CD4-positive, alpha-beta T cell (primary cell): Measurements from ENCODE around the gene SOST. TPM values are rescaled to one million over a fixed set of nuclear protein-coding genes. Genes with fewer than 3 reads are reported as not detected.
A peak's percentile ranks its signal among the peaks of the same experiment; 100 is the strongest.

ENCODE experiments used
- ATAC-seq: fragments of 200-7000 bp; cut with Tn5 transposase; one replicate; pipeline ENCODE4 v1.10.0; 2022; ENCODE audit warnings: mild to moderate bottlenecking; ENCODE audit not compliant: poor library complexity
- CTCF ChIA-PET: fragments of 350-600 bp; sonication (Branson Sonifier 250); formaldehyde crosslinking; loops from one replicate; lab custom pipeline; 2021; ENCODE audit warnings: antibody characterized with exemption, inconsistent platforms; lab: Charles Lee
- POLR2A ChIA-PET: fragments of 350-600 bp; sonication (Branson Sonifier 250); formaldehyde crosslinking; loops from one replicate; lab custom pipeline; 2021; ENCODE audit warnings: antibody characterized with exemption, inconsistent platforms; lab: Charles Lee
- DNase-seq, 14 experiments: peaks; one replicate each; pipeline ENCODE4 v3.0.0-alpha.2; 2013 to 2020; ENCODE audit warnings: mixed read lengths in 2 of 14
- H3K27ac ChIP-seq, 2 donors: one replicate each; pipeline versions ENCODE4 v1.5.1 to v1.7.0; 2013; ENCODE audit warnings: low read length in 2 of 2, low read depth in 1 of 2, mild to moderate bottlenecking in 1 of 2
- H3K27me3 ChIP-seq, 2 experiments: 1 replicate in 1 of 2; 2 replicates in 1 of 2; pipeline versions ENCODE4 v1.6.1 to v1.7.0; 2013; ENCODE audit warnings: low read length in 2 of 2, control low read depth in 1 of 2, mild to moderate bottlenecking in 1 of 2, moderate library complexity in 1 of 2; ENCODE audit not compliant: insufficient read depth in 2 of 2, control insufficient read depth in 1 of 2
- H3K36me3 ChIP-seq: one replicate; pipeline ENCODE4 v1.6.1; 2013; ENCODE audit warnings: low read length, control low read depth; ENCODE audit not compliant: insufficient read depth
- H3K4me1 ChIP-seq: one replicate; pipeline ENCODE4 v1.6.1; 2013; ENCODE audit warnings: low read length, control low read depth; ENCODE audit not compliant: insufficient read depth
- H3K4me3 ChIP-seq: one replicate; pipeline ENCODE4 v1.5.1; 2013; ENCODE audit warnings: mild to moderate bottlenecking, low read length, moderate library complexity
- H3K9me3 ChIP-seq, 2 experiments: 1 replicate in 1 of 2; 2 replicates in 1 of 2; pipeline versions ENCODE4 v1.6.1 to v1.7.0; 2013; ENCODE audit warnings: low read length in 2 of 2, mild to moderate bottlenecking in 2 of 2, control low read depth in 1 of 2, moderate library complexity in 1 of 2; ENCODE audit not compliant: control insufficient read depth in 1 of 2, insufficient read depth in 1 of 2
- H3K27ac Mint-ChIP-seq: one replicate; pipeline ENCODE4 v1.8.0; 2020; ENCODE audit warnings: mixed read lengths
- H3K27me3 Mint-ChIP-seq: one replicate; pipeline ENCODE4 v1.8.0; 2021; ENCODE audit warnings: mixed read lengths
- H3K36me3 Mint-ChIP-seq: one replicate; pipeline ENCODE4 v1.8.0; 2021; ENCODE audit warnings: low read depth, mixed read lengths
- H3K4me1 Mint-ChIP-seq: one replicate; pipeline ENCODE4 v1.8.0; 2021; ENCODE audit warnings: low read depth, mixed read lengths
- H3K4me3 Mint-ChIP-seq: one replicate; pipeline ENCODE4 v1.8.0; 2020; ENCODE audit warnings: mild to moderate bottlenecking, mixed read lengths
- H3K9me3 Mint-ChIP-seq: one replicate; pipeline ENCODE4 v1.8.0; 2020; ENCODE audit warnings: mixed read lengths
- CTCF ChIP-seq: fragments of 200-600 bp; IDR thresholded peaks from one replicate; pipeline ENCODE4 v1.8.0; 2022; ENCODE audit warnings: antibody characterized with exemption, mild to moderate bottlenecking
- intact Hi-C, 2 experiments: fragments of 100-400 bp; cut with DNase I in 1 of 2; cut with micrococcal nuclease in 1 of 2; formaldehyde crosslinking; loops; one replicate each; pipeline versions ENCODE4 v1.15.1 to v1.9.0; 2023 to 2025; cut with DNase I, micrococcal nuclease
- total RNA-seq, 174 experiments: library from RNA in 2 of 174; stranded (reverse) in 2 of 174; gene quantifications; one replicate each; pipeline ENCODE4 v1.2.3 and lab custom pipeline; 2021 to 2026

SOST gene
- total RNA-seq, 2 experiments from 2014 or later: not detected

DNA sequence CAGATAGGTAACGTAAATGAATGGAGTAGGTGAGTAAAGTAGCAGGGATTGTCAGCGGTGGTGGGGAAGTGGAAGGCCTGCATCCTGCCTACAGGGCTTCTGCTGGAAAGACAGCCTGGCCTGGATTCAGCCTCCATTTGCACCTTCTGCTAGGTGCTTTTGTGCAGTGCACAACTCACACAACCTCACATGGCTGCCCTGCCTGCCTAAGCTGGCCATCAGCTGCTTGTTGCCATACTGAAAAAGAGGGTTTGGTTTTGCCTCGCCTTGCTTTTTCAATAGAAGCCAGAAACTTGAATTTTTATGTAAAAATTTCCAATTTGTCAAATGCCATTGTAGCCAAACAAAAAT lies 36.3 kb downstream of the SOST start:
- DNase-seq (no peak), ATAC-seq (no peak)
- Histone ChIP-seq H3K27me3 (peaks cover 0 to under 1% of the 10 kb centered on the region in 2 experiments), H3K9me3 (no peaks in the 10 kb centered on the region), H3K4me1 (peaks cover 12% of the 10 kb centered on the region), H3K36me3 (no peaks in the 10 kb centered on the region), H3K4me3 (no peak overlapping the region), H3K27ac (no peak overlapping the region)
- Mint-ChIP-seq H3K36me3 (no peaks in the 10 kb centered on the region), H3K9me3 (no peaks in the 10 kb centered on the region), H3K4me1 (peaks cover 6% of the 10 kb centered on the region), H3K27me3 (no peaks in the 10 kb centered on the region), H3K27ac (peak overlapping the region; percentile 92), H3K4me3 (peak overlapping the region; percentile 98)
- intact Hi-C loops: no loop called here
- POLR2A ChIA-PET: no interaction called here
- CTCF ChIA-PET: no interaction called here
- TF ChIP-seq CTCF: no peak

DNA sequence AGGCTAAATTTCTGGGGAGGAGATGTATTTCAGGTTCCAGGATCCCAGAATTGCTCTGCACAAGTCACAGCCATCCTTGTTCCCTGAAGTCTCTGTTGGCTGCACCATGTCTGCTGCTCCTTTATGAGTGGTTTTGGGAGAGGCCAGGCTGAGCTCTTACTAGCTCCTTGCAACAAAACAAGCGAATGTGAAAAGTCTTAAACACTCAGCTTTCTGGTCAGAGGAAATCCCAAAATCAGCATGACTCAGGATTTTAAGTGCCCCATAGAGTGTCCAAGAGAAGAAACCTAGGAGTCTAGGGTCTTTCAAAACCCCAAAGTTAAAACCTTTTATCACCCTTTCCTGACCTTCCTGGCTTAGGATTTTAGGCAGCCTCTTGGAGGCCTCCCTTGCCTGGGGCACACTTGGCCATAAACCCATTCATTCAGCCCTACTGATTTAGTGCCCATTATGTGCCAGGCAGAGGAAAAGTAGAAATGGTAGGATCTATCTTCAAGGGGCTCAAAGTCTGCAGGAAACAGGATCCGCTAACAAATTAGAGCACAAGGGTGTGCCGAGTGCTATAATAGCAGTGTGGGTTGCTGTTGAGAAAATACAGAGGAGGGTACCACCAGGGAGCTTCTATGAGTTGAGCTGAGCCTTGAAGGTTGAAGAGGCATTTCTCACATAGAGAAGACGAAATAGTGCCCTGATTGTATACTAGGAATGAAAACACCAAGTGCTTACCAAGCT lies 36.9 kb downstream of the SOST start:
- no peaks in the 10 kb centered on the region for H3K9me3 ChIP-seq
- peaks cover 0 to 2% of the 10 kb centered on the region in 2 experiments for H3K27me3 ChIP-seq
- peaks cover 12% of the 10 kb centered on the region for H3K4me1 ChIP-seq
- no peak overlapping the region for H3K27ac ChIP-seq
- intact Hi-C loops: no loop called here
- peak overlapping the region; percentile 98 for H3K4me3 Mint-ChIP-seq
- no peak for ATAC-seq
- no peaks in the 10 kb centered on the region for H3K27me3 Mint-ChIP-seq
- CTCF ChIA-PET: no interaction called here
- H3K4me3 ChIP-seq: no peak overlapping the region
- no peaks in the 10 kb centered on the region for H3K36me3 ChIP-seq
- H3K27ac Mint-ChIP-seq: peak overlapping the region; percentile 92
- H3K4me1 Mint-ChIP-seq: peaks cover 6% of the 10 kb centered on the region
- POLR2A ChIA-PET: interaction anchor here (0.6 kb wide), 1 partner anchor 1188 kb away, joined by 3 read pairs; no protein-coding TSS in a partner anchor
- no peaks in the 10 kb centered on the region for H3K36me3 Mint-ChIP-seq
- no peaks in the 10 kb centered on the region for H3K9me3 Mint-ChIP-seq
- no peak for TF ChIP-seq CTCF
- no peak for DNase-seq

DNA sequence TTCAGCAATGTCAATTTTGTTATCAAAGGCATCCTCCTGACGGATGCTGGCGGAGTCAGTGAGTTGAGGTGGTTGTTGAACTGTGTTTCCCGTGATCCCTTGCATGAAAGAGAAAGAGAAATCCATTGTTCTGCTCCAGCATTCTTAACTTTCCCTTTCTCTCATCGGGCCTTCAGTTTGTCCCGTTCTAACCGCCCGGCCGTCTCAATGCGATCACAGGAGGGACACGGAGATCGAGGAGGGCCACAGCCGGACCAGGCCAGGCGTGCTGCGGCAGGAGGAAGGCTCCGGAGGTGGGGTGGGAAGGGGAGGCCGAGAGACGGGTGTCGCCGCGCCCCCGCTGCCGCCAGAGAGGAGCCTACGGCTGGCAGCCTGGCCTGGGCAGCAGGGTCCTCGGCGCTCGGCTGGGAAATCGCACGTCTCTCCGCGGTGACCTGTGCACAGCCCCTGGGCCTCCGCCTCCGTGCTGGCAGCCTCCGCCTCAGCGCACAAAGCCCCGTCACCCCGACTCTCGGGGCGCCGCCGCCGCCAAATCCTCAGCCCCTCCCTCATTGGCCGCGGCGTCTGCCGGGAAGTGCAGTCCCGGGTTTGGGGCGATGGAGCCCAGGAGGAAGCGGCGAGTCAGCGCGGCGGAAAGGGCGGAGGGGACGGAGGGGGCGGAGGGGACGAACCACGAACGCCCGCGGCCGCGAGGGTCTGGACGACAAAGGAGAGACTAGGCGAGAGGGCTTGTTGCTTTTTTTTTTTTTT lies 38.1 kb downstream of the SOST start:
- Histone ChIP-seq H3K4me3 (peak overlapping the region; percentile 86), H3K27ac (peak overlapping the region; percentile 85 to 89), H3K9me3 (no peaks in the 10 kb centered on the region), H3K36me3 (no peaks in the 10 kb centered on the region), H3K4me1 (peaks cover 12% of the 10 kb centered on the region), H3K27me3 (peaks cover 0 to 2% of the 10 kb centered on the region in 2 experiments)
- peak overlapping the region; percentile 92 for H3K27ac Mint-ChIP-seq
- POLR2A ChIA-PET: interaction anchor here (1.2 kb wide), 1 partner anchor 360 kb away, joined by 3 read pairs; no protein-coding TSS in a partner anchor
- H3K4me3 Mint-ChIP-seq: peak overlapping the region; percentile 98
- peaks cover 3% of the 10 kb centered on the region for H3K27me3 Mint-ChIP-seq
- peaks cover 6% of the 10 kb centered on the region for H3K4me1 Mint-ChIP-seq
- no peaks in the 10 kb centered on the region for H3K36me3 Mint-ChIP-seq
- ATAC-seq (peak; percentile 87), DNase-seq (peak; percentile 53 to 86 (median 74))
- no peak for TF ChIP-seq CTCF
- CTCF ChIA-PET: interaction anchor here (0.5 to 1.1 kb wide), 2 partner anchors 26 to 46 kb away, joined by 3 read pairs; no protein-coding TSS in a partner anchor
- H3K9me3 Mint-ChIP-seq: no peaks in the 10 kb centered on the region
- intact Hi-C loops: loop anchor here in 1 of 2 experiments (1.0 kb wide), 1 partner anchor 58 kb away; the partner anchor contains the start of gene DUSP3
